Osteoblast (primary cell): Measurements from ENCODE around the gene MPI. TPM values are rescaled to one million over a fixed set of nuclear protein-coding genes. Genes with fewer than 3 reads are reported as not detected.
A peak's percentile ranks its signal among the peaks of the same experiment; 100 is the strongest.

Experiments
- DNase-seq: peaks from one replicate; pipeline ENCODE4 v3.0.0; 2011; ENCODE audit warnings: low spot score, mixed read lengths; ENCODE audit not compliant: insufficient read length; ENCODE audit errors: missing footprints
- H2AFZ ChIP-seq: 2 replicates; pipeline ENCODE4 v1.6.0; 2011; ENCODE audit warnings: mild to moderate bottlenecking, low read length
- H3K27ac ChIP-seq: 2 replicates; pipeline ENCODE4 v1.5.1; 2011; ENCODE audit warnings: mild to moderate bottlenecking, low read depth, low read length, moderate library complexity
- H3K27me3 ChIP-seq: 2 replicates; pipeline ENCODE4 v1.6.0; 2012; ENCODE audit warnings: mild to moderate bottlenecking, control low read depth, inconsistent platforms, low read length, moderate library complexity; ENCODE audit not compliant: insufficient read depth
- H3K36me3 ChIP-seq: 2 replicates; pipeline ENCODE4 v1.5.1; 2011; ENCODE audit warnings: mild to moderate bottlenecking, low read length, control low read depth, moderate library complexity; ENCODE audit not compliant: insufficient read depth
- H3K4me1 ChIP-seq: 2 replicates; pipeline ENCODE4 v1.5.1; 2011; ENCODE audit warnings: mild to moderate bottlenecking, low read length, control low read depth, moderate library complexity; ENCODE audit not compliant: insufficient read depth
- H3K4me2 ChIP-seq: 2 replicates; pipeline ENCODE4 v1.6.0; 2011; ENCODE audit warnings: mild to moderate bottlenecking, low read length; ENCODE audit not compliant: insufficient read depth
- H3K4me3 ChIP-seq: fragments of 200-600 bp; sonication (generic); 3 replicates; pipeline ENCODE4 v1.5.1; 2012; ENCODE audit warnings: mild to moderate bottlenecking, low read length, inconsistent platforms; ENCODE audit not compliant: insufficient read depth
- H3K79me2 ChIP-seq: 2 replicates; pipeline ENCODE4 v1.6.0; 2012; ENCODE audit warnings: mild to moderate bottlenecking, low read length, control low read depth, inconsistent platforms; ENCODE audit not compliant: insufficient read depth
- H3K9me3 ChIP-seq: 2 replicates; pipeline ENCODE4 v1.5.1; 2011; ENCODE audit warnings: low read depth, low read length, control low read depth
- H4K20me1 ChIP-seq: 2 replicates; pipeline ENCODE4 v1.6.0; 2012; ENCODE audit warnings: mild to moderate bottlenecking, low read length, control low read depth; ENCODE audit not compliant: insufficient read depth
- total RNA-seq: library from RNA; depleted of rRNA; stranded (reverse); fragments of >200 nt; gene quantifications from 2 replicates; pipeline ENCODE4 v1.2.3, GENCODE V29; 2012
- TF ChIP-seq, protein P1 (sequence below): IDR thresholded peaks from 2 replicates; pipeline ENCODE4 v1.5.1; 2011; ENCODE audit warnings: mild to moderate bottlenecking, low read depth, low read length, moderate library complexity; ENCODE audit errors: extremely low read depth

MPI gene, protein sequence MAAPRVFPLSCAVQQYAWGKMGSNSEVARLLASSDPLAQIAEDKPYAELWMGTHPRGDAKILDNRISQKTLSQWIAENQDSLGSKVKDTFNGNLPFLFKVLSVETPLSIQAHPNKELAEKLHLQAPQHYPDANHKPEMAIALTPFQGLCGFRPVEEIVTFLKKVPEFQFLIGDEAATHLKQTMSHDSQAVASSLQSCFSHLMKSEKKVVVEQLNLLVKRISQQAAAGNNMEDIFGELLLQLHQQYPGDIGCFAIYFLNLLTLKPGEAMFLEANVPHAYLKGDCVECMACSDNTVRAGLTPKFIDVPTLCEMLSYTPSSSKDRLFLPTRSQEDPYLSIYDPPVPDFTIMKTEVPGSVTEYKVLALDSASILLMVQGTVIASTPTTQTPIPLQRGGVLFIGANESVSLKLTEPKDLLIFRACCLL
- 33.9 and 54.3 TPM in 2 replicates for total RNA-seq

DNA sequence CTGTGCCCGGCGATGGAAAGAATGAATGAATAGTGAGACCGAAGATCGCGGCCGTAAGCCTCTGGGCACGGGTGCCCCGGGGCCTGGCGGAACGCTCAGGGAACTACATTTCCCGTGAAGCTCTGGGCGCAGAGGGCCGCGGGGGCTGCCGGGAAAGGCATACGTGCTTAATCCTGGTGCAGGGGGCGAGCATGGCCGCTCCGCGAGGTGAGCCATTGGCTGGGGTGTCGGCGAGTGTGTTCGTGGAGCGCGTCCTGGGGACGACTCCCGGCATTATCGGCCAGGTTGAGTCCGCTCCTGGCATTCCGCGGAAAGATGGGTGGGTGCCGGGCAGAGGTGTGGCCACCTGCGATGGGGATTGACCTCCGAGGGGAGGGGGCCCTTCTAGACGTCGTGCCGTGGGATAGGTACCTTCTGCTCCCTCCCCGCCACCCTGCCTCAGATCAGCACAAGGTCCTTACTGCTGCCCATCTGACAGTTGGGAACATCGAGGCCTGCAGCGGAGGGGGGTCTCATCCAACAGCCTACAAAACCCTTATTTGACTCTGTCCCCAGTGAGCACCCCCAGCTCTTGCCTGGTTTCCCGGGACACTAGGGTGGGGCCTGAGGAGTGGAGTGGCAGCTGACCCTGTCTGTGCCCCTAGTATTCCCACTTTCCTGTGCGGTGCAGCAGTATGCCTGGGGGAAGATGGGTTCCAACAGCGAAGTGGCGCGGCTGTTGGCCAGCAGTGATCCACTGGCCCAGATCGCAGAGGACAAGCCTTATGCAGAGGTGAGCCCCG is at the start of gene MPI:
Gene MPI (plus strand): TSS at position 160 of the 782 bp plus-strand sequence. CDS start 32 bp downstream, at position 192.
- peak; percentile 100 for DNase-seq
- H3K4me1 ChIP-seq = peaks cover 17% of the 10 kb centered on the region
- peak within 1 kb of the TSS; percentile 98 for H3K4me2 ChIP-seq
- peak within 1 kb of the TSS; percentile 99 for H2AFZ ChIP-seq
- H3K79me2 ChIP-seq = peaks cover 13% of the 10 kb centered on the region
- TF ChIP-seq, protein P1, sequence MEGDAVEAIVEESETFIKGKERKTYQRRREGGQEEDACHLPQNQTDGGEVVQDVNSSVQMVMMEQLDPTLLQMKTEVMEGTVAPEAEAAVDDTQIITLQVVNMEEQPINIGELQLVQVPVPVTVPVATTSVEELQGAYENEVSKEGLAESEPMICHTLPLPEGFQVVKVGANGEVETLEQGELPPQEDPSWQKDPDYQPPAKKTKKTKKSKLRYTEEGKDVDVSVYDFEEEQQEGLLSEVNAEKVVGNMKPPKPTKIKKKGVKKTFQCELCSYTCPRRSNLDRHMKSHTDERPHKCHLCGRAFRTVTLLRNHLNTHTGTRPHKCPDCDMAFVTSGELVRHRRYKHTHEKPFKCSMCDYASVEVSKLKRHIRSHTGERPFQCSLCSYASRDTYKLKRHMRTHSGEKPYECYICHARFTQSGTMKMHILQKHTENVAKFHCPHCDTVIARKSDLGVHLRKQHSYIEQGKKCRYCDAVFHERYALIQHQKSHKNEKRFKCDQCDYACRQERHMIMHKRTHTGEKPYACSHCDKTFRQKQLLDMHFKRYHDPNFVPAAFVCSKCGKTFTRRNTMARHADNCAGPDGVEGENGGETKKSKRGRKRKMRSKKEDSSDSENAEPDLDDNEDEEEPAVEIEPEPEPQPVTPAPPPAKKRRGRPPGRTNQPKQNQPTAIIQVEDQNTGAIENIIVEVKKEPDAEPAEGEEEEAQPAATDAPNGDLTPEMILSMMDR = no peak
- H3K36me3 ChIP-seq = peaks cover 14% of the 10 kb centered on the region
- peak within 1 kb of the TSS; percentile 79 for H3K27ac ChIP-seq
- no peaks in the 10 kb centered on the region for H3K27me3 ChIP-seq
- no peaks in the 10 kb centered on the region for H3K9me3 ChIP-seq
- no peaks in the 10 kb centered on the region for H4K20me1 ChIP-seq
- H3K4me3 ChIP-seq = peak within 1 kb of the TSS; percentile 100

DNA sequence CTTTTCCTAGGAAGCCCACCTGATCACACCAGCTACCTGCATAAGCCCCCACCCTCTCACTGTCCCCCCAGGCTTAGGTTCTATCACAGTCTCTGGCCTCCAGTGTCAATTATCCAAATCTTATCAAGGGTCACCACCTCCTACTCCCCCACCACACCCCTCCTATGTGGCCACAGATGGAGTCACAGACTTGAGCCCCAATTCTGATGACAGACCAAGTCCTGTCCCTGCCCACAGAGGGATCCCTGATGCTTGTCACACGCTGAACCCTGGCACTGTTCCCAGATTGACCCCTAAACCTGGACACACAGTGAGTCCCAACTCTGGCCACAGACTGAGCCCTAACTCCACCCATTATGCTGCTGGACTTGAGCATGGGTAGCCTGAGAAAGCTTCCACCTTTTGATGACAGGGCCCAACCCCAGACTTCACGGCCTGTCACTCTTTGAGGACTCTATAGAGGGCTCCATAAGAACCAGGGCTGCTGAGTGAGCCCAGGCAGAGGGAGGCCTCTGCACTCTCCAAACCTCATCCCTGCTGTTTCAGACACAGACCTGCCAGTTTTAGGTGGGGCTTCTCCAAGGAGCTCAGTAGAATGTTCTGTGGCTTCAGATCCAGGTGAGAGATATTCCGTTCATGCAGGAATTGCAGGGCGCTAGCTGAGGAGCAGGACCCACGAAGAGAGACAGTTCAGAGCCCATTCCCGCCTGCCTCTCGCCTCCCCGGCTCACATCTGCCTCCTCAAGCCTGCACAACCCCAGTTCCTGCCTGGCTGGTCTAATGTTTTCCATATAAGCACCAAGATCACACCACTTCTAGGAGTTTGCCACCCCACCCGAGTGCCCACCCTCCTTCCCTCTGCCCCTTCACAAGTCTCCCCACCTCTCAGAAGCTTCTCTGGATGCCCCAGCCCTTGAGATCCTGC is 48.7 kb upstream of the MPI start:
- H2AFZ ChIP-seq = no peak overlapping the region
- no peaks in the 10 kb centered on the region for H3K9me3 ChIP-seq
- H3K27me3 ChIP-seq = no peaks in the 10 kb centered on the region
- TF ChIP-seq, protein P1 = no peak
- H3K79me2 ChIP-seq = peaks cover 9% of the 10 kb centered on the region
- H3K4me1 ChIP-seq = peaks cover 11% of the 10 kb centered on the region
- no peak overlapping the region for H3K27ac ChIP-seq
- DNase-seq = peak; percentile 72
- no peak overlapping the region for H3K4me3 ChIP-seq
- H3K36me3 ChIP-seq = peaks cover 2% of the 10 kb centered on the region
- H4K20me1 ChIP-seq = peaks cover 9% of the 10 kb centered on the region
- no peak overlapping the region for H3K4me2 ChIP-seq

DNA sequence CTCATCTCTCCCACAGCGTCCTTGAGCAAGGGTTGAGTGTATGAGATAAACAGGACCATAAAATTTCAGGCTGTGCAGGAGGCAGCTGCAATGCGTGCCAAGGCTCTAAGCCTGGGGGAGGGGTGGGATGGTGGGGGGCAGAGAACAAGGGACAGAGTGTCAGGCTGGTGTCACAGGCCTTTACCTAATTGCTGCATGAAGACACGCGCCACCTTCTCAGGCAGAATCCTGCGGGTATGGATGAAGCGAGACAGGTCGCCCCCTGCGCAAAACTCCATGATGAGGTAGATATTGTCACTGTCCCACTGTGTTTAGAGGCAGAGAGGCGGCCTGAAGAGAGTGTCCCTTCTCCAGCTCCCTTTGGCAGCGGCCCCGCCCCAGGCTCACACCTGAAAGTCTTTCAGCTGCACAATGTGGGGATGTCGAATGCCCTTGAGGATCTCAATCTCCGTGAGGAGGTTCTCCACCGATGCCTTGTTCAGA is 47.9 kb upstream of the MPI start:
- TF ChIP-seq, protein P1 = no peak
- no peaks in the 10 kb centered on the region for H3K27me3 ChIP-seq
- H3K36me3 ChIP-seq = no peaks in the 10 kb centered on the region
- DNase-seq = peak; percentile 15
- peaks cover 9% of the 10 kb centered on the region for H3K79me2 ChIP-seq
- peak overlapping the region; percentile 93 for H3K4me2 ChIP-seq
- H3K4me1 ChIP-seq = peaks cover 11% of the 10 kb centered on the region
- H3K4me3 ChIP-seq = peak overlapping the region; percentile 85
- H3K9me3 ChIP-seq = no peaks in the 10 kb centered on the region
- no peak overlapping the region for H3K27ac ChIP-seq
- no peak overlapping the region for H2AFZ ChIP-seq
- H4K20me1 ChIP-seq = peaks cover 9% of the 10 kb centered on the region
